ENCODE measurements around the gene PEAR1. TPM values are rescaled to one million over a fixed set of nuclear protein-coding genes. Genes with fewer than 3 reads are reported as not detected.

Gene PEAR1
- polyA plus RNA-seq, 1 of the 3 experiments (the other 2 are of a cell fraction) = 1.2 TPM

GRCh38 chr1:156852418-156852874 is 41.1 kb upstream of the PEAR1 start:
- no peak overlapping the region for H2AFZ ChIP-seq (ENCODE audit: low read depth)
- TF ChIP-seq RFX5 (IDR thresholded peaks at IDR 0.05; ENCODE audit: low read length) (no peak), NFIC (IDR thresholded peaks at IDR 0.05; ENCODE audit: borderline replicate concordance) (peak; percentile 86; the same call in 1 of the 2 replicates), FOXJ3 (CRISPR knock-in tag; IDR thresholded peaks at IDR 0.05) (peak; percentile 86), TEAD4 (IDR thresholded peaks at IDR 0.05; ENCODE audit: borderline replicate concordance, insufficient read depth) (no peak), MEF2A (IDR thresholded peaks at IDR 0.05; ENCODE audit: borderline replicate concordance, low read depth) (no peak), FOSL2 (IDR thresholded peaks at IDR 0.05; ENCODE audit: borderline replicate concordance, low read depth) (no peak), YY1 (IDR thresholded peaks at IDR 0.05; ENCODE audit: low read depth) (no peak), CHD2 (IDR thresholded peaks at IDR 0.05; ENCODE audit: low read length, partially characterized antibody) (peak; percentile 87), NRF1 (IDR thresholded peaks at IDR 0.05; ENCODE audit: low read depth, low read length) (peak; percentile 33; the same call in 1 of the 2 replicates), USF1 (IDR thresholded peaks at IDR 0.05; ENCODE audit: borderline replicate concordance, low read depth) (no peak), SIN3A (IDR thresholded peaks at IDR 0.05; ENCODE audit: borderline replicate concordance, low read depth, low read length) (no peak), EZH2phosphoT487 (IDR thresholded peaks at IDR 0.05; ENCODE audit: borderline replicate concordance, low read depth) (no peak), MXI1 (IDR thresholded peaks at IDR 0.05; ENCODE audit: low read depth, low read length) (peak; percentile 77), USF2 (IDR thresholded peaks at IDR 0.05; ENCODE audit: borderline replicate concordance, low read depth, low read length) (no peak), TCF12 (IDR thresholded peaks at IDR 0.05) (peak; percentile 66), RAD21 (IDR thresholded peaks at IDR 0.05; ENCODE audit: low read length) (peak; percentile 0; the same call in 1 of the 2 replicates), GATA2 (CRISPR knock-in tag; IDR thresholded peaks at IDR 0.05) (peak; percentile 84), EP300 (IDR thresholded peaks at IDR 0.05; ENCODE audit: borderline replicate concordance in 1 of 2, low read depth in 1 of 2, low read length in 1 of 2) (peak in 1 of 2 experiments; percentile 88; a peak in 2 of 4 replicates), SMC3 (IDR thresholded peaks at IDR 0.05; ENCODE audit: low read depth, low read length) (no peak; the same call in 1 of the 2 replicates), RXRA (IDR thresholded peaks at IDR 0.05; ENCODE audit: borderline replicate concordance, low read depth) (no peak), FOXM1 (IDR thresholded peaks at IDR 0.05; ENCODE audit: low read depth) (no peak)
- TF ChIP-seq, protein P1, sequence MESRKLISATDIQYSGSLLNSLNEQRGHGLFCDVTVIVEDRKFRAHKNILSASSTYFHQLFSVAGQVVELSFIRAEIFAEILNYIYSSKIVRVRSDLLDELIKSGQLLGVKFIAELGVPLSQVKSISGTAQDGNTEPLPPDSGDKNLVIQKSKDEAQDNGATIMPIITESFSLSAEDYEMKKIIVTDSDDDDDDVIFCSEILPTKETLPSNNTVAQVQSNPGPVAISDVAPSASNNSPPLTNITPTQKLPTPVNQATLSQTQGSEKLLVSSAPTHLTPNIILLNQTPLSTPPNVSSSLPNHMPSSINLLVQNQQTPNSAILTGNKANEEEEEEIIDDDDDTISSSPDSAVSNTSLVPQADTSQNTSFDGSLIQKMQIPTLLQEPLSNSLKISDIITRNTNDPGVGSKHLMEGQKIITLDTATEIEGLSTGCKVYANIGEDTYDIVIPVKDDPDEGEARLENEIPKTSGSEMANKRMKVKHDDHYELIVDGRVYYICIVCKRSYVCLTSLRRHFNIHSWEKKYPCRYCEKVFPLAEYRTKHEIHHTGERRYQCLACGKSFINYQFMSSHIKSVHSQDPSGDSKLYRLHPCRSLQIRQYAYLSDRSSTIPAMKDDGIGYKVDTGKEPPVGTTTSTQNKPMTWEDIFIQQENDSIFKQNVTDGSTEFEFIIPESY (IDR thresholded peaks at IDR 0.05; ENCODE audit: borderline replicate concordance, low read depth) = no peak
- TF ChIP-seq, protein P2, sequence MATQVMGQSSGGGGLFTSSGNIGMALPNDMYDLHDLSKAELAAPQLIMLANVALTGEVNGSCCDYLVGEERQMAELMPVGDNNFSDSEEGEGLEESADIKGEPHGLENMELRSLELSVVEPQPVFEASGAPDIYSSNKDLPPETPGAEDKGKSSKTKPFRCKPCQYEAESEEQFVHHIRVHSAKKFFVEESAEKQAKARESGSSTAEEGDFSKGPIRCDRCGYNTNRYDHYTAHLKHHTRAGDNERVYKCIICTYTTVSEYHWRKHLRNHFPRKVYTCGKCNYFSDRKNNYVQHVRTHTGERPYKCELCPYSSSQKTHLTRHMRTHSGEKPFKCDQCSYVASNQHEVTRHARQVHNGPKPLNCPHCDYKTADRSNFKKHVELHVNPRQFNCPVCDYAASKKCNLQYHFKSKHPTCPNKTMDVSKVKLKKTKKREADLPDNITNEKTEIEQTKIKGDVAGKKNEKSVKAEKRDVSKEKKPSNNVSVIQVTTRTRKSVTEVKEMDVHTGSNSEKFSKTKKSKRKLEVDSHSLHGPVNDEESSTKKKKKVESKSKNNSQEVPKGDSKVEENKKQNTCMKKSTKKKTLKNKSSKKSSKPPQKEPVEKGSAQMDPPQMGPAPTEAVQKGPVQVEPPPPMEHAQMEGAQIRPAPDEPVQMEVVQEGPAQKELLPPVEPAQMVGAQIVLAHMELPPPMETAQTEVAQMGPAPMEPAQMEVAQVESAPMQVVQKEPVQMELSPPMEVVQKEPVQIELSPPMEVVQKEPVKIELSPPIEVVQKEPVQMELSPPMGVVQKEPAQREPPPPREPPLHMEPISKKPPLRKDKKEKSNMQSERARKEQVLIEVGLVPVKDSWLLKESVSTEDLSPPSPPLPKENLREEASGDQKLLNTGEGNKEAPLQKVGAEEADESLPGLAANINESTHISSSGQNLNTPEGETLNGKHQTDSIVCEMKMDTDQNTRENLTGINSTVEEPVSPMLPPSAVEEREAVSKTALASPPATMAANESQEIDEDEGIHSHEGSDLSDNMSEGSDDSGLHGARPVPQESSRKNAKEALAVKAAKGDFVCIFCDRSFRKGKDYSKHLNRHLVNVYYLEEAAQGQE (IDR thresholded peaks at IDR 0.05; ENCODE audit: low read depth, low read length) = peak; percentile 7; the same call in 1 of the 2 replicates
- TF ChIP-seq, protein P3, sequence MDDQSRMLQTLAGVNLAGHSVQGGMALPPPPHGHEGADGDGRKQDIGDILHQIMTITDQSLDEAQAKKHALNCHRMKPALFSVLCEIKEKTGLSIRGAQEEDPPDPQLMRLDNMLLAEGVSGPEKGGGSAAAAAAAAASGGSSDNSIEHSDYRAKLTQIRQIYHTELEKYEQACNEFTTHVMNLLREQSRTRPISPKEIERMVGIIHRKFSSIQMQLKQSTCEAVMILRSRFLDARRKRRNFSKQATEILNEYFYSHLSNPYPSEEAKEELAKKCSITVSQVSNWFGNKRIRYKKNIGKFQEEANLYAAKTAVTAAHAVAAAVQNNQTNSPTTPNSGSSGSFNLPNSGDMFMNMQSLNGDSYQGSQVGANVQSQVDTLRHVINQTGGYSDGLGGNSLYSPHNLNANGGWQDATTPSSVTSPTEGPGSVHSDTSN (IDR thresholded peaks at IDR 0.05) = 0 out of 2 replicates have a peak, but pooled peaks have one; percentile 19

More at GRCh38 chr1:156852418-156852874, 41.1 kb upstream of the PEAR1 start:
- ChIA-PET POLR2A (interaction anchor here (0.6 to 1.9 kb wide), 9 partner anchors 8 to 79 kb away, joined by 3 to 18 read pairs (median 3); partner anchors contain the start of gene NTRK1), CTCF (interaction anchor here (0.8 to 18.0 kb wide), 11 partner anchors 8 to 146 kb away, joined by 3 to 566 read pairs (median 5); partner anchors contain the start of gene NTRK1)
- no peak overlapping the region for H3K4me2 ChIP-seq
- no peak overlapping the region for H3K4me3 ChIP-seq (ENCODE audit: low read depth in 2 of 2, low read length in 1 of 2)
- no peaks in the 10 kb centered on the region for H3K36me3 ChIP-seq (replicated peaks in 1 of 2; ENCODE audit: control insufficient read depth in 1 of 2, insufficient read depth in 2 of 2, low read length in 1 of 2)
- H3K9ac ChIP-seq = no peak overlapping the region
- no peaks in the 10 kb centered on the region for H3K9me3 ChIP-seq
- no peaks in the 10 kb centered on the region for H3F3A ChIP-seq (replicated peaks; ENCODE audit: insufficient read depth)
- no peaks in the 10 kb centered on the region for H4K20me1 ChIP-seq (ENCODE audit: insufficient read depth)
- peak; percentile 96 for DNase-seq
- peaks cover 6% of the 10 kb centered on the region; the same call in 1 of the 2 replicates for H3K27me3 ChIP-seq (ENCODE audit: insufficient read depth)
- H3K27ac ChIP-seq (ENCODE audit: low read depth in 2 of 2, low read length in 1 of 2) = peak overlapping the region in 1 of 2 experiments; percentile 94; a peak in 2 of 4 replicates
- H3K9me2 ChIP-seq = no peaks in the 10 kb centered on the region
- peaks cover 0 to 45% of the 10 kb centered on the region in 2 experiments; a peak in 3 of 4 replicates for H3K4me1 ChIP-seq (ENCODE audit: control insufficient read depth in 1 of 2, insufficient read depth in 2 of 2, low read depth in 1 of 2, low read length in 1 of 2)
- H3K79me2 ChIP-seq (ENCODE audit: insufficient read depth) = no peaks in the 10 kb centered on the region
- 29% methylated on average over 5 of the region's 9 CpGs for WGBS (ENCODE audit: low lambda C conversion rate)
